HG03571 (cell line): ENCODE data around the gene PCBP1.
A peak's percentile ranks its signal among the peaks of the same experiment; 100 is the strongest.
"Not testable (repeated sequence)": the region's sequence is repeated elsewhere in the genome, so short reads cannot be mapped to it uniquely, and the experiment has no call there.

Experiments
- ATAC-seq: cut with Tn5 transposase; IDR thresholded peaks from one replicate; pipeline ENCODE4 v1.9.1; 2021; ENCODE audit not compliant: unreplicated experiment

PCBP1 gene

GRCh38 chr2:70080610-70081200, 6.6 kb upstream of the PCBP1 start:
- no peak for ATAC-seq

DNA sequence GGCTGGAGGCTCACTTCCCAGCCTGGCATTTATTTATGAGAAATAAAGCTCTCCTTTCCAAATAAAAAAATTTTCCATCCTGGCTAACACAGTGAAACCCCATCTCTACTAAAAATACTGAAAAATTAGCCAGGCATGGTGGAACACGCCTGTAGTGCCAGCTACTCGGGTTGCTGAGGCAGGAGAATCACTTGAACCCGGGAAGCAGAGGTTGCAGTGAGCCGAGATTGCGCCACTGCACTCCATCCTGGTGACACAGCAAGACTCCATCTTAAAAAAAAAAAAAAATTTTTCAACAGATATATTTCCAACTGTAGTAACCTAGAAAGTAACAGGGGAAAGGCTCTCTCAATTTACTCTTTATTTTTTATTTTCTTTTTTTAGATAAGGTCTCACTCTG, 6.1 kb upstream of the PCBP1 start:
- no peak for ATAC-seq

GRCh38 chr2:70083344-70084156, 3.7 kb upstream of the PCBP1 start:
- peak; percentile 43 for ATAC-seq

DNA sequence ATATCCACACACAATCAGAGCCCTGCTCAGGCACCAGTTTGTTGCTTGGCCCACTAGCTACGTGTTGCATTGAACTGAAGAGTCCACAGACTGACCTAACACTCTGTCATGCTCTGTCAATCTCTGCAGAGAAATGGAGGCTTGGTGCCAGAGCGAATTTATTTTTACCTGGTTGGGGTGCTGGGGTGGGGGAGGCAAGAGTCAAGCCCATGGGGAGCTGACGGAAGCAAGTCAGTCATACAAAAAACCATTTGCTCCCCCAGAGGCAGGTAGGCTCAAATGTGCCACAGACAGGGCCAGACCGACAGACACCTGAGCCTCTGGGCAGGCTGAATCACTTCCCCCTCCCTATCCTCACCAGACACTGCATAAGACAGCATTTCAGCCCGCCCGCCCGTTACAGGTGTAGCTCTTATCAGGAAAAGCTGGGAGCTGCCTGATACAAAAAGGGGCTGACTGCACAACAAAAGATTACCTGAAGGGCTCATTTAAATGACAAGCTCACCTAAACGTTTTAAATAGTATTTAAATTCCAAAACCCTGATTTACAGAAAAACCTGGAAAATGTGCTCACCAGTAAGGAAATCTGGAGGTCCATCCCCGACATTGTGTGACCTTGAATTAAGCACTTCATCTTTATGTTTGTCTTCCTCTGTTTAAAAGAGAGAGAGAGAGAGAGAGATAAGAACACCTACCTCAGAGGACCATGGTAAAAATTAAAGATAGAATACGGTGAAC, 2.1 kb upstream of the PCBP1 start:
- ATAC-seq = no peak

DNA sequence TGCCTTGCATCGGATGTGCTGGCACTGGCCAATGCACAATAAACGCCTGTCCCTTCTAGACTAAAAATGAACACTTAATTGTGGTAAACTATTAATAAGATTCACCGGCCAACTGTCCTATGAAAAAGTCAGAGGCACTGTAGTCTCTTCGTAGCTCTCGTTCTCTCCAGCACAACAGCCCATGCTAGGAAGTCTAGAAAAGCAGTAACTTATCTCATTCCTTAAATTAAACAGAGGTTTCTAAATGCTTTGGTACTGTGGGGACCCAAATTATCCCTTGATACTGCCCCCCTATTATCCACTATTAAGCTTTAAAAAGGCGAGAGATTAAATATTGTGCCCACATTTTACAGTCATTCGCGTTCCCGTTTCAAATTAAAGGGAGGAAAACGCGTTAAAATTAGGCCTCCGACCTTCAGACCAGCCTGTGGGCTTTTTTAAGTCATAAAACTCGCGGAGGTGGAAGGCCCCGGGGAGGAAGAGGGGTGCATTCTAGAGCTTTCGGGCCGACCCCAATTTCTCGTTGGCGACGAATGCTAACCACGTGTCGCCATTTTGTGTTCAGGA, 1.5 kb upstream of the PCBP1 start:
- no peak for ATAC-seq

DNA sequence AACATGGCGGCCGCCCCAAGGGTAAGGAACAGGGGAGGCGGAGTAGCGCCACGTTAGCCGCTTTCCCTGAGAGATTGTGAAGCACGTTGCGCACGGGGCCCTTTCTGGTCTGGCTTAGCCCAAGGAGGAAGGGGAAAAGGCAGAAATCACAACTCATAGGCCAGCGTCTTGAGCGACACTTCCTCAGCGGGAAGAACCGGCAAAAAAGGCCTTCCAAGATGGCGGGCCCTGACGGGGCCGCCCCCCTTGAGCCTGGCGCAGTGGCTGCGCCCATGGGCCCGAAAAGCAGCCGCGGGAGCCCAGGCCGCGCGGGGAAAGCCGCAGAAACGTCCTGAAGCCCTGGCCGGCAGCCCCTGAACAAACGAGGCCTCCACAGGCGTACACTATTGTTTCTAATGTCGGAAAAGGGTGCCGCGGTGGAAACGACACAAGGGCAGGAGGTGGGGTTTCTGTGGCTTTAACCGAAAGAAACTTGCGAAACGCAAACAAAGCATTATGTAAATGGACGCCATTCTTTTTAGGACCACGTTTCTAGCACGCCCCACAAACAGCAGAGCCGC, 919 bp upstream of the PCBP1 start:
- peak; percentile 31 for ATAC-seq

DNA sequence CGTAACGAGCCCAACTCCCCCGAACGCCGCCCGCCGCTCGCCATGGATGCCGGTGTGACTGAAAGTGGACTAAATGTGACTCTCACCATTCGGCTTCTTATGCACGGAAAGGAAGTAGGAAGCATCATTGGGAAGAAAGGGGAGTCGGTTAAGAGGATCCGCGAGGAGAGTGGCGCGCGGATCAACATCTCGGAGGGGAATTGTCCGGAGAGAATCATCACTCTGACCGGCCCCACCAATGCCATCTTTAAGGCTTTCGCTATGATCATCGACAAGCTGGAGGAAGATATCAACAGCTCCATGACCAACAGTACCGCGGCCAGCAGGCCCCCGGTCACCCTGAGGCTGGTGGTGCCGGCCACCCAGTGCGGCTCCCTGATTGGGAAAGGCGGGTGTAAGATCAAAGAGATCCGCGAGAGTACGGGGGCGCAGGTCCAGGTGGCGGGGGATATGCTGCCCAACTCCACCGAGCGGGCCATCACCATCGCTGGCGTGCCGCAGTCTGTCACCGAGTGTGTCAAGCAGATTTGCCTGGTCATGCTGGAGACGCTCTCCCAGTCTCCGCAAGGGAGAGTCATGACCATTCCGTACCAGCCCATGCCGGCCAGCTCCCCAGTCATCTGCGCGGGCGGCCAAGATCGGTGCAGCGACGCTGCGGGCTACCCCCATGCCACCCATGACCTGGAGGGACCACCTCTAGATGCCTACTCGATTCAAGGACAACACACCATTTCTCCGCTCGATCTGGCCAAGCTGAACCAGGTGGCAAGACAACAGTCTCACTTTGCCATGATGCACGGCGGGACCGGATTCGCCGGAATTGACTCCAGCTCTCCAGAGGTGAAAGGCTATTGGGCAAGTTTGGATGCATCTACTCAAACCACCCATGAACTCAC, 673 bp downstream of the PCBP1 start:
- no peak for ATAC-seq

DNA sequence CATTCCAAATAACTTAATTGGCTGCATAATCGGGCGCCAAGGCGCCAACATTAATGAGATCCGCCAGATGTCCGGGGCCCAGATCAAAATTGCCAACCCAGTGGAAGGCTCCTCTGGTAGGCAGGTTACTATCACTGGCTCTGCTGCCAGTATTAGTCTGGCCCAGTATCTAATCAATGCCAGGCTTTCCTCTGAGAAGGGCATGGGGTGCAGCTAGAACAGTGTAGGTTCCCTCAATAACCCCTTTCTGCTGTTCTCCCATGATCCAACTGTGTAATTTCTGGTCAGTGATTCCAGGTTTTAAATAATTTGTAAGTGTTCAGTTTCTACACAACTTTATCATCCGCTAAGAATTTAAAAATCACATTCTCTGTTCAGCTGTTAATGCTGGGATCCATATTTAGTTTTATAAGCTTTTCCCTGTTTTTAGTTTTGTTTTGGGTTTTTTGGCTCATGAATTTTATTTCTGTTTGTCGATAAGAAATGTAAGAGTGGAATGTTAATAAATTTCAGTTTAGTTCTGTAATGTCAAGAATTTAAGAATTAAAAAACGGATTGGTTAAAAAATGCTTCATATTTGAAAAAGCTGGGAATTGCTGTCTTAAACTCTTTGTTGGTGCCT, 1.4 kb downstream of the PCBP1 start:
- ATAC-seq = no peak

GRCh38 chr2:70089220-70089982, 2.1 kb downstream of the PCBP1 start:
- ATAC-seq = no peak

- ATAC-seq = no peak
Observed at GRCh38 chr2:70089983-70090525, 2.8 kb downstream of the PCBP1 start.

- no peak for ATAC-seq
Observed at GRCh38 chr2:70090706-70091334, 3.5 kb downstream of the PCBP1 start.

GRCh38 chr2:70091364-70091763, 4.1 kb downstream of the PCBP1 start:
- ATAC-seq = no peak

DNA sequence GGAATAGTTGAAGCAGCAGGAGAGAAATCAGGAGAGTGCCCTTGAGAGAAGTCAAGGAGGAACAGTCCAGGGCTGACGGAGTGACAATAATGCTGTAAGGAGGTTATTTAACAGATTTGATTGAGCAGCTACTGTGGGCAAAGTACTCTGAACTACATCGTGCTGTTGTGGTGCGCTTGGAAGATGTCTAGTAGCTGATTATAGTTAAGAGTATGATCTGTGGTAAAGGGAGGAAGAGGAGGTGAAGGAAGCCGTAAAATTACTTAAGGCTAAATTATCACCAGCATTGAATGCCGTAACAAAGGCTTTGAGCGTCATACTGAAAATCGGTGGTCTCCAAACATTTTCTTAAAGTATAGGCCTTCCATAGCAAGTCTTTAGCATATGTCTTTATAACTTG, 4.5 kb downstream of the PCBP1 start:
- no peak for ATAC-seq

DNA sequence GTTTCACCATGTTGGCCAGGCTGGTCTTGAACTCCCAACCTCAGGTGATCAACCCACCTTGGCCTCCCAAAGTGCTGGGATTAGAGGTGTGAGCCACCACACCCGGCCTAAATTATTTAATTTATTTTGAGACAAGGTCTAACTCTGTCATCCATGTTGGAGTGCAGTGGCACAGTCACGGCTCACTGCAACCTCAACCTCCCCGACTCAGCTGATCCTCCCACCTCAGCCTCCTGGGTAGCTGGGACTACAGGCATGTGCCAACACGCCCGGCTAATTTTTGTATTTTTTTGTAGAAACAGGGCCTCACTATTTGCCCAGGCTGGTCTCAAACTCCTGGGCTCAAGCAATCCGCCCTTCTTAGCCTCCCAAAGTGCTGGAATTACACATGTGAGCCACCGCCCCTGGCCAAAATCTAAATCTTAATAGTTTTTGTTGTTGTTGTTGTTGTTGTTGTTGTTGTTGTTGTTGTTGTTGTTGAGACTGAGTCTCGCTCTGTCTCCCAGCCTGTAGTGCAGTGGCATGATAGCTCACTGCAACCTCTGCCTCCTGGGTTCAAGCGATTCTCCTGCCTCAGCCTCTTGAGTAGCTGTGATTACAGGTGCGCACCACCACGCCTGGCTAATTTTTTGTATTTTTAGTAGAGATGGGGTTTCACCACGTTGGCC, 5.4 kb downstream of the PCBP1 start:
- not testable (repeated sequence) for ATAC-seq

DNA sequence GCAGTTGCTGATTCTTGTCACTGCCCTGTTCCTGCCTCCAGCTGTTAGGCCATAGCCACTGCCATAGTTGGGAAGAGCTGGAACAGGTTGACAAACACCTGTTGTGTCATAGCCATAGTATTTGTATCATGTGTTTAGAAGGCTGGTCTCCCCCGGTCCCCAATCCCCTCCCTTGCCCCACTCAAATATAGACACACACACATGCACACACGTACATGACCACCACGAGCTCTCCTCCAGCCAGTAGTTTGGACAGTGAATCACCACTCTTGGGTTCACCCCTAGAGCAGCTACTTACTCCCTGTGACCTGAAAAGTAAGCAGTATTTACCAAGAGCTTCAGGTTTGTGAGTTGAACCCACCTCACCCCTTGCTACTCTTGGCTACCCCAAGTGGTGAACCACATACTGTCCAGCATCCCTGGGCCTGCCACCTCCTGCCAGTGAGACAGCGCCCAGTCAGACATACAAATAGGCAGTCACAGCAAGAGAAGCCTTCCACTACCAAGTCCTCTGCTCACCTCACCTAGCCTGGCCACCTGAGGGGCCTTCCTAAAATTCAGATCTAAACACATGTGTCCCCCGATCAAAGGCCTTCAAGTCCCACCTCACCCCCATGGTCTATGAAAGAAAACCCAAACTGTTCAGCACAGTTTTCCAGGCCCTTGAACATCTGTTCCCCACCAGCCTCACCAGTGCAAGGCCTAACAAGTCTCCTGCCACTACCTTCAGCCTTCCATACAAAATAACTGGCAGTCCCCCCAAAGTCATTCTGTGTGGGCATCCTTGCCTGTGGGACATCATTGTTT, 7.1 kb downstream of the PCBP1 start:
- ATAC-seq = no peak

GRCh38 chr2:70094978-70095719, 7.9 kb downstream of the PCBP1 start:
- no peak for ATAC-seq
